Right renal pelvis (tissue), 4 donors: ENCODE results near the gene LDLRAP1. TPM values are rescaled to one million over a fixed set of nuclear protein-coding genes. Genes with fewer than 3 reads are reported as not detected.
A peak's percentile ranks its signal among the peaks of the same experiment; 100 is the strongest.
"Not testable (repeated sequence)": the region's sequence is repeated elsewhere in the genome, so short reads cannot be mapped to it uniquely, and the experiment has no call there.

Experiments used
- DNase-seq, 4 donors: peaks; one replicate each; pipeline ENCODE4 v3.0.0-alpha.2; 2013; ENCODE audit warnings: low read depth in 4 of 4, low spot score in 3 of 4, missing footprints in 1 of 4
- polyA plus RNA-seq, 4 donors: library from polyadenylated mRNA; unstranded; fragments of 120-200 nt; gene quantifications; one replicate each; pipeline ENCODE4 v1.2.1, GENCODE V29; 2013; ENCODE audit not compliant: insufficient read length in 4 of 4

Gene LDLRAP1
- polyA plus RNA-seq, result 10 to 100 TPM; 13.2 to 14.7 (median 14.0) TPM

GRCh38 chr1:25543425-25544242 lies at the start of gene LDLRAP1:
Gene LDLRAP1, plus strand, starts transcription at chr1:25543606. Its CDS starts 93 bp downstream, at chr1:25543699.
- DNase-seq, result peak in 1 of 4 donors; percentile 58

- no peak for DNase-seq
Measured at GRCh38 chr1:25494952-25495351, 48.5 kb upstream of the LDLRAP1 start.

- DNase-seq, result no peak
Measured at GRCh38 chr1:25500694-25501093, 42.7 kb upstream of the LDLRAP1 start.

GRCh38 chr1:25501235-25502058 lies 42.0 kb upstream of the LDLRAP1 start:
- no peak for DNase-seq

GRCh38 chr1:25502957-25503356 lies 40.4 kb upstream of the LDLRAP1 start:
- no peak for DNase-seq

GRCh38 chr1:25503551-25504426 lies 39.6 kb upstream of the LDLRAP1 start:
- DNase-seq, result peak in 1 of 4 donors; percentile 18

GRCh38 chr1:25504706-25505595 lies 38.5 kb upstream of the LDLRAP1 start:
- DNase-seq, result no peak

- no peak for DNase-seq
Measured at GRCh38 chr1:25505656-25506385, 37.6 kb upstream of the LDLRAP1 start.

GRCh38 chr1:25506566-25507463 lies 36.6 kb upstream of the LDLRAP1 start:
- DNase-seq, result not testable (repeated sequence)

- DNase-seq, result no peak
Measured at GRCh38 chr1:25513666-25514065, 29.7 kb upstream of the LDLRAP1 start.

GRCh38 chr1:25515033-25515432 lies 28.4 kb upstream of the LDLRAP1 start:
- DNase-seq, result no peak

GRCh38 chr1:25516686-25517085 lies 26.7 kb upstream of the LDLRAP1 start:
- no peak for DNase-seq

GRCh38 chr1:25517476-25518394 lies 25.7 kb upstream of the LDLRAP1 start:
- no peak for DNase-seq

- DNase-seq, result no peak
Measured at GRCh38 chr1:25519624-25520023, 23.8 kb upstream of the LDLRAP1 start.

GRCh38 chr1:25520446-25521061 lies 22.9 kb upstream of the LDLRAP1 start:
- DNase-seq, result peak in 2 of 4 donors; percentile 39

GRCh38 chr1:25522031-25522655 lies 21.3 kb upstream of the LDLRAP1 start:
- DNase-seq, result peak in 1 of 4 donors; percentile 28
